GM12875 (cell line): ENCODE data around the gene SEC62.

Experiments
- H3K4me3 ChIP-seq: one replicate; pipeline ENCODE4 v1.5.1; 2011; ENCODE audit warnings: low read depth, low read length, control low read depth
- TF ChIP-seq, protein P1 (sequence below): IDR thresholded peaks from 2 replicates; pipeline ENCODE4 v1.5.1; 2011; ENCODE audit warnings: low read depth, mild to moderate bottlenecking, control low read depth, inconsistent platforms, low read length, moderate library complexity, borderline replicate concordance; ENCODE audit not compliant: insufficient read depth

SEC62 gene

DNA sequence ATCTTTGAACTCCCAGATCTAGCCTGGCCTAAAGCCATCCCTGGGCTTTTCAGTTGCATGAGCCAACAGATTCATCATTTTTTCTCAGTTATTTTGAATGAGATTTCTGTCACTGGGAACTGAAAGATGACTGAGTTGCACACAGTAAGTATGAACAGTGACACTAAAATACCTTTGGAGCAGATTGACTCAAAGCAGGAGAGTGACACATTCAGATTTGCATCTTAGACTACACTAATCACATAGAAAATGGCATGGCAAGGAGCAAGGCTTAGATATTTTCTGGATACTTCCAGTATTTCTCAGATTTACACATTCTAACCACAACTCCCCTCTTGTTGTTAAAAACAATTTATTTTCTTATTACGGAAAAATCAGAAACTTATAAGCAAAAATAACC lies 32.8 kb downstream of the SEC62 start:
- no peak overlapping the region for H3K4me3 ChIP-seq
- TF ChIP-seq, protein P1, sequence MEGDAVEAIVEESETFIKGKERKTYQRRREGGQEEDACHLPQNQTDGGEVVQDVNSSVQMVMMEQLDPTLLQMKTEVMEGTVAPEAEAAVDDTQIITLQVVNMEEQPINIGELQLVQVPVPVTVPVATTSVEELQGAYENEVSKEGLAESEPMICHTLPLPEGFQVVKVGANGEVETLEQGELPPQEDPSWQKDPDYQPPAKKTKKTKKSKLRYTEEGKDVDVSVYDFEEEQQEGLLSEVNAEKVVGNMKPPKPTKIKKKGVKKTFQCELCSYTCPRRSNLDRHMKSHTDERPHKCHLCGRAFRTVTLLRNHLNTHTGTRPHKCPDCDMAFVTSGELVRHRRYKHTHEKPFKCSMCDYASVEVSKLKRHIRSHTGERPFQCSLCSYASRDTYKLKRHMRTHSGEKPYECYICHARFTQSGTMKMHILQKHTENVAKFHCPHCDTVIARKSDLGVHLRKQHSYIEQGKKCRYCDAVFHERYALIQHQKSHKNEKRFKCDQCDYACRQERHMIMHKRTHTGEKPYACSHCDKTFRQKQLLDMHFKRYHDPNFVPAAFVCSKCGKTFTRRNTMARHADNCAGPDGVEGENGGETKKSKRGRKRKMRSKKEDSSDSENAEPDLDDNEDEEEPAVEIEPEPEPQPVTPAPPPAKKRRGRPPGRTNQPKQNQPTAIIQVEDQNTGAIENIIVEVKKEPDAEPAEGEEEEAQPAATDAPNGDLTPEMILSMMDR: no peak

DNA sequence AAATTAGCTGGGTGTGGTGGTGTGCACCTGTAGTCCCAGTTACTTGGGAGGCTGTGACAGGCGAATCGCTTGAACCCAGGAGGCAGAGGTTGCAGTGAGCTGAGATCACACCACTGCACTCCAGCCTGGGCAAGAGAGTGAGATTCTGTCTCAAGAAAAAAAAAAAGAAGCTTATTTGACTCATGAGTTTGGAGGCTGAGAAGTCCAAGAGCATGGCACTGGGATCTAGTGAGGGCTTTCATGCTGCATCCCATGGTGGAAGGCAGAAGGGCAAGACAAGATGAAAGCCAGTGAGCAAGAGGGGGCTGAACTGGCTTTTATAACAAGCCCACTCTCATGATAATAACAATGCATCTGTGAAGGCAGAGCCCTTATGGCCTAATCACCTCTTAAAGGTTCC lies 33.4 kb downstream of the SEC62 start:
- TF ChIP-seq, protein P1: no peak
- no peak overlapping the region for H3K4me3 ChIP-seq

DNA sequence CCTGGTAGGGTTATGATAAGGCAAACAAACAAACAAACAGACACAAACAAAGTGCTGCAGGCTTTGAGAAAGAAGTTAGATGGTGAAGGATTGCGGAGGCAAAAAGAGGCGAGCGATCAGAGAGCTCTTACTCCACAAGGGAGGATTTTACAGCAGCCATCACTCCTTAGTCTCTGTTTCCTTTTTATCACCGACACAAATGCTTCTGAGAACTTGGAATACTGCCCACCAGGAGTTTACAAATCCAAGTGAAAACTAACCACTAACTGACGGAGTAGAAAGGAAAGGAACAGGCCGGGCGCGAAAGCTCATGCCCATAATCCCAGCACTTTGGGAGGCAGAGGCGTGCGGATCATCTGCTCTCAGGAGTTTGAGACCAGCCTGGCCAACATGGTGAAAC lies 35.6 kb downstream of the SEC62 start:
- H3K4me3 ChIP-seq: no peak overlapping the region

DNA sequence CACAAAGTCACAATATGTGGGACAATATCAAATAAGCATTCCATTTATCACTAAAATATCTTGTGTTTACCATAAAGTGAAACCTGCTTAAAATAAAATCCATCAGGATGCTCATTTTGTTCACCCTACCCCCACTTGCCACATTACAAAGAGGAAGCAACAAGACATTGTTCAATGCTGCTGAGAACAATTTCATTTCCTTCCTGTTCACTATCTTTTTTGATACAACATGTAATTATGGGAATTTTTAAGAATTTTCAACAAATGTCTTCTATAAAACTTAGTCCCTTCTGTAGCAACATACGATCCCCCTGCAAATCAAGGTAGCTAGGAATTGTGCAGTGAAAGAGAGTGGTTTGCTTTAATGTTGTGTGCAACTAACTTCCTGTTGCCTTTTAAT lies 36.3 kb downstream of the SEC62 start:
- TF ChIP-seq, protein P1: no peak
- no peak overlapping the region for H3K4me3 ChIP-seq

More for the DNA sequence above, 35.6 kb downstream of the SEC62 start:
- TF ChIP-seq, protein P1: no peak

DNA sequence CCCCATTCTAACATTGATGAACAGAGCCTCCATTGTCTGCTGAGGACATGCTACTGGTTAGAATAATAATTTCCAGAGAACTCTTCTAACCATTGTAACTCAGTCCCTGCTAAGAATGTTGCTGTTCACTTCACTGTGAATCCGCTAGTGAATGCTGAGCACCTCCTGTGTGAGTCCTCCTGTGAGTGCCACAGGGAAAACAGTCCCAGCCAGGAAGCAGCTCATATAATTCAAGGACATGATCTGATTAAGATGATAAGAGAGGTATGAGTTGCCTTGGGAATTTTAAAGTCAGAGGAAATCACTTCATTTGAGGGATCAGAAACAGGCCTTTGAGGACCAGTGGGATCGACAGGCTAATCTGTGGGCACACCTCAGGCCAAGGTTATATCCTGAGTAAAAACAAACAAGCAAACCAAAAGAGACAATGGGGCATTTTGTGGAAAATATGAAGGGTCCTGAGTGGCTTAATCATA lies 37.3 kb downstream of the SEC62 start:
- TF ChIP-seq, protein P1: no peak

DNA sequence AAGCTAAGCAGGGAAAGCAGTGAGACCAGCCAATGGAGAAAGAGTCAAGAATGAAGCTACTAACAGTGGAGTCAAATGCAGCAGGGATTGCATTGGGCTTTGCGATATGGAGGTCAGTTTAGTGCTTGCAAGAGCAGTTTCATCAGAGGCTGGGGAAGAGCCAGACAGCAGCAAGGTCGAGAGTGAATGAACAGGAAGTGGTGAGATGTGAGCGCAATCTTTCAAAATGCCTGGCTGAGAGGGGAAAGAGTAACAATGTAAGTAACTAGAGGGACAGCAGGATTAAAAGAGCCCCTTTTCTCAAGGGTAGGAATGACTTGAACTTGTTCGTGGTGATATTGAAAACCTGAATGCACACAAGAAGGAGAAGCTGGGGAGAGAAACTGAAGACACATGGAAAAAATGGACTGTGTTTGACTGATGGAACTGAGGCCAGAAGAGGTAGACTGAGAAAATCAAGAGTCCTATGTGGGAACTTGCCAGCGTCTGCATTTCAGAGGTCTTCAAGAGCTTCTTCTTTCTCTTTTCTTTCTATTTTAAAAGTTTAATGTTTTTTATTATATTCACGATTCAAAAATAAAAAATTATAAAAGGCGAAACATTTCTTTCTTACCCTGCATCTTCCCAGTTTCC lies 40.5 kb downstream of the SEC62 start:
- TF ChIP-seq, protein P1: no peak

More for the DNA sequence above, 37.3 kb downstream of the SEC62 start:
- H3K4me3 ChIP-seq: no peak overlapping the region

DNA sequence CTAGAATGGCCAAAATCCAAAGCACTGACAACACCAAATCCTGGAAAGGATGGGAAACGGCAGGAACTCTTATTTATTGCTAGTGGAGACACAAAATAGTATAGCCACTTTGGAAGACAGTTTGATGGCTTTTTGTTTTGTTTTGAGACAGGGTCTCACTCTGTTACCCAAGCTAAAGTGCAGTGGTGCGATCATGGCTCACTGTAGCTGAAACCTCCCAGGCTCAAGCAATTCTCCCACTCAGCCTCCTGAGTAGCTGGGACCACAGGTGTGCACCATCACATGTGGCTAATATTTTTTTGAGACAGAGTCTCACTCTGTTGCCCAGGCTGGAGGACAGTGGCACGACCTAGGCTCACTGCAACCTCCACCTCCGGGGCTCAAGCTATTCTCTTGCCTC lies 43.9 kb downstream of the SEC62 start:
- H3K4me3 ChIP-seq: no peak overlapping the region
- TF ChIP-seq, protein P1: no peak

More for the DNA sequence above, 40.5 kb downstream of the SEC62 start:
- no peak overlapping the region for H3K4me3 ChIP-seq
